NCI-H226 (cell line): Measurements from ENCODE around the gene FAM186B.
A peak's percentile ranks its signal among the peaks of the same experiment; 100 is the strongest.
"Not testable (repeated sequence)": the region's sequence is repeated elsewhere in the genome, so short reads cannot be mapped to it uniquely, and the experiment has no call there.

Experiments
- DNase-seq: peaks from one replicate; pipeline ENCODE4 v3.0.0-alpha.2; 2015

Gene FAM186B

DNA sequence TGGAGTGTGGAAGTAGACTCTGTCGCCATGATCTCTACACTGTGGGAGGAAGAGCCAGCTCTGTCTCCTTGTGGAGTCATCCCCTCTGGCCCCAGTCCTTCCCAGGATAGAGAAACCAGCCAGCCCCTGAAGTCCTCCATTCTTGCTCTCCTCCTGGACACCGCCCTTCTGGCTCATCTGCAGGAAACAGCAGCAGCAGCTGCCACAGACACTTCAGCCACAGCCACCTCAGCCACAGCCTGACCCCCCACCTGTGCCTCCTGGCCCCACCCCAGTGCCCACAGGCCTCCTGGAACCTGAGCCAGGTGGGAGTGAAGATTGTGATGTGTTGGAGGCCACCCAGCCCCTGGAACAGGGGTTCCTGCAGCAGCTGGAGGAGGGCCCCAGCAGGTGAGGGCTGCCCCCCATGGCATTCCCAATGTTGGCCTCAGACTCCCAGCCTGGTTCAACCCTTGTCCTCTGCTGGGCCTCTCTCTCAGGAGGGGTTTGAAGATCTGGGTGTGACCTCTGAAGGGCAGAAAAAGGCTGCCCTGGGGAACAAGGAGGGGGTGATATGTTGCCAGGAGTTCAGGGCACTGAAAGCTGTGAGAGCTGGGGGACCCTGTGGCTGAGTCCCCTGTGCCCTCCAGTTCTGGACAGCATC is 28.4 kb upstream of the FAM186B start:
- no peak for DNase-seq

DNA sequence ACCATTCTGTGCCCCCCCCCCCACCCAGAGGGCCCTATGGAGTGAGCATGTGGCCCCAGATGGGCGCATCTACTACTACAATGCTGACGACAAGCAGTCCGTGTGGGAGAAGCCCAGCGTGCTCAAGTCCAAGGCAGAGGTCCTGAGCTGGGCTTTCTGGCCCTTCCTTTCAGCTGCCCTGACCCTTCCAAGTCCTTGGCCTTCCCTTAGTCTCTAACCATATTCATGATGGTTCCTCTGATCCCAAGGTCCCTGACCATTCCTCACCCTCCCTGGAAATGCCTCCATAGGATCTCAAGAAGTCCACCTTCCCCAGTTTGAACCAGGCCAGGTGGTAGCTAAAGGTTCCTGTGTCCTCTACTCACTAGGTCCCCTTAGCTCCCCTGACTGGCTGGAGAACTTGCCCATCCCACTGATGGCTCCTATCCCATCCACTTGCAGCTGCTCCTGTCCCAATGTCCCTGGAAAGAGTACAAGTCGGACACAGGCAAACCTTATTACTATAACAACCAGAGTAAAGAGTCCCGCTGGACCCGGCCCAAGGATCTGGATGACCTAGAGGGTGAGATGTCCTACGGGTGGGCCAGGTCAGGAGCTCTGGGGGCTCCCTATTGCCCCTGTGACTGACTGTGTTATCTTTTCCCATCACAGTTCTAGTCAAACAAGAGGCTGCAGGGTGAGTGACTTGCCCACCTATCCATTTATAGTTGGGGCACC is 27.7 kb upstream of the FAM186B start:
- DNase-seq, result no peak

DNA sequence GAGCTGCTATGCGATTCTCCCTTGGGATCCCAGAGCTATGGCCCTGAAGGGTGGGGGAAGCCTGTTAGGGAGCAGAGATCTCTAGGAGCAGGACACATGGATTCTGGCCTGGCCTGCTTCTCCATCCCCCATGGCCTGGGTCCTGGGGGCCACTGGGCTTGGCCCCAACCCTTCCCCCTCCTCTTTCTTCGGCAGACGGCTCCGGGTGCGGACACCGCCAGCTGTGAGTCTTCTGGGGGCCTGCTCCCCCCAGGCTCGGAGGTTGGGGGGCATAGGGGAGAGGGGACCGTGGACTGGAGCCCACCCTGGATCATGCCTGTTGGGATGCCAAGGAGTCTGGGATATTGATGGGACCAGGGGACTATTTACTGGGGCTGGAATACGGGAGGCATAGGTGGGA is 27.0 kb upstream of the FAM186B start:
- no peak for DNase-seq

DNA sequence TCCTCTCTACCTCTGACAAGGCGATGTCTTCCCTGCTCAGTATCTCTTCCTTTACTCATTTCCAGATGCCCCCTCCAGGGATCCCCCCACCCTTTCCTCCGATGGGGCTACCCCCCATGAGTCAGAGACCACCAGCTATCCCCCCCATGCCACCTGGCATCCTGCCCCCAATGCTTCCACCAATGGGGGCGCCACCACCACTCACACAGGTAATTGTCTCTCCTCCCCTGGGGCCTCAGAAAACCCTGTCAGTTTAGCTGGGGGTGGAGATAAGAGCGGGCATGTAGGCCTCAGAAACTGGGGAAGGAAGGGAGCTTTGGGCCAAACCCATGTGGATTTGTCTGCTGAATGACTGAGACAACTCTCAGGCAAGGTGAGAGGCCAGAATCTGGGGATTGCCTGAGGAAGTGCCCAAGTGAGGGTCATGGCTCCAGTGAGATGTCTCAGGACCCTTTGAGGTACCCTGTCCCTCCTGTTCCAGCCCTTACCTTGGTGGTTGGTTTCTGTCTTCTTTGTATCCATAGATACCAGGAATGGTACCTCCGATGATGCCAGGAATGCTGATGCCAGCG is 26.0 kb upstream of the FAM186B start:
- DNase-seq, result no peak

DNA sequence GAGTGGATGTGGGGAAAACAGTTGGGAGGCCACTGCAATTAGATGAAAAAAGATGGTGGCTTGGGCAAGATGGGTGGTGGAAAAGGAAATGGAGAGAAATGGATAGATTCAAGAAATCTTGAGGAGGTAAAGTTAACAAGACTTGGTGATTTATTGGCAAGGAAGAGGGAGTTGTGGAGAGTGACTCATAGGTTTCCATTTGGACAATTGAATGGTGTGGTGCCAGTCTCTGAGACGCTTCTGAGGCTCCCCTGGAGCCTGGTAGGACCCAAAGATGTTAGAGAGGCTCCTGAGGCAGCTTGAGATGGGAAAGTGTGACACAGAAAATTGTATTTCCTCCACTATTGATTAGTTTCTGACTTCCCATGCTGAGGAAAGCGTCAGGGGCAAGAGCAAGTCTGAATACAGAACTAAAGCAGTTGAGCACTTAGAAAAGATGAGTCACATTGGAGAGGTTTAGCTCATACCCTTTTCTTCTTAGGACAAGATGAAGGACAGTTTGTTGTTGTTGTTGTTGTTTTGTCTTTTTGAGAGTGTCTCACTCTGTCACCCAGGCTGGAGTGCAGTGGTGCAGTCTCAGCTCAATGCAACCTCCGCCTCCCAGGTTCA is 22.4 kb upstream of the FAM186B start:
- DNase-seq, result peak; percentile 67

DNA sequence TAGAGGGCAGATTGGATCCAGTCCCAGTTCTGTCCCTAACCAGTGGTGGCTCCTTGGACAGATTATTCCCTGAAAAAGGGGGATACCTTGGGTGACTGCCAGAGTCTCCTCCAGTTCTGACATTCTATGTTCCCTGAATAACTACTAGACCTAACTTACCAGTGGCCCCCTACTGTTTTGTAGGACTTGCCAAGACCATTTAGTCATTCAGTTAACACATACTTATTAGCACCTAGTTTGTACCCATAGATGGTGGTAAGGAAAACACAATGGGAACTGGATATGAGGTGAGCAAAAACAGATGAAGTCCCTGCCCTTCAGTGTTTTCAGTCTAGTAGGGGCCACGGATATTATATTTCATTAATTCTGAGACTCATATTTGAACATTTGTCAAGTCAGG is 21.4 kb upstream of the FAM186B start:
- DNase-seq, result no peak

DNA sequence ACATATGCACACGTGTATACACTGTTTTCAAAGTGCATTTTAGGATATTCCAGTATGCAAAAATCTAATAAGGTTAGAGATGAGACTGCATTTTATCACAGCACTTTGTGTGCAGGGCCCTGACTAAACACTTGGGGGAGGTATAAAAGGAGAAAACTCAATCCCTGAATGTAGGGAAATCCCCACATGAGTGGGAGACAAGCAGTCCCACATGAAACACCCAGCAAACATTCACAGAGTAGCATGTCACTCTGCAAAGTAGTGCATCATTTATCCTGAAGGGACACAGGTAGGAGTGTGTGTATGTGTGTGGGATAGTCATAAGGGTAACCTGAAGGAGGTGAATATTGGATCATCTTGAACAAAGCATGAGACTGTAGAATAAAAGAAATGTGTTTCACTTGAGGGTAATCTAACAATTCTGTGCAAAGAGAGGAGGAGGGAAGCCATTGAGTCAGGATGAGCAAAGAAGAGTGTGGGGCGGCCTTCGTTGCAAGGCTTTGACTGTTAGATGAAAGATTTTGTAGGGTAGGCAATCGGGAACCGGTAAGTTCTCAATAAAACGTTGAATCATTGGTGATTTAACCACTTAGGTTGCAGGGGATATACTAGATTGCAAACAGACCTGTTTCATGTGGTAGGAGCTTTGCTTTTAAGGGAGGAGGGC is 20.9 kb upstream of the FAM186B start:
- peak; percentile 66 for DNase-seq

DNA sequence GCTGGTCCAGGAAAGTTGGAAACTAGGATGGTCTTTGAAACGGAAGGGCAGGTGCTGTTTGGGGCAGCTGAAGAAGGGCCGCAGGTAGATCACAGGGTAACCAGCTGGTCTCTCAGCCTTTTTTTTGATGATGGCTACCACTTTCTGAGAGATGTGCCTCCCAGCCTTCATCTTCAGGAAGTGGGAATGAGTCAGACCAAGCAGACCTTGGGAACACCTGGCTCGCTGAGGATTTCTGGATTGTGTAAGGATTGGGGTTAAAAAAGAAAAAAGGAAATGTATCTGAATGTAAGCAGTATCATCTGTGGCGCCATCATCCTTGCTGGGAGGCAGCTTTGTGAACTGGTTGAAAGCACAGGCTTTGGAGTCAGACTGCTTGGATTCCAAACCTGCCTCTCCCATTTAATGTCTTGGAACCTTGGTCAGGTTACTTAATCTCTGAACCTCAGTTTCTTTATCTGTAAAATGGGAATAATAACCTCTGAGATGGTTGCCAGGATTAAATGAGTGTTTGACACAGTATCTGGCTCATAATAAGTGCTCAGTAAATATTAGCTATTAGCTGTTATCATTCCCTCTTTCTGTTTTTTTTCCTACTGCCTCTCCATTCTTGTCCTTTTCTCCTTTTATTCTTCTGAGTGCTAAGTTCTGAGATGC is 19.6 kb upstream of the FAM186B start:
- peak; percentile 90 for DNase-seq

DNA sequence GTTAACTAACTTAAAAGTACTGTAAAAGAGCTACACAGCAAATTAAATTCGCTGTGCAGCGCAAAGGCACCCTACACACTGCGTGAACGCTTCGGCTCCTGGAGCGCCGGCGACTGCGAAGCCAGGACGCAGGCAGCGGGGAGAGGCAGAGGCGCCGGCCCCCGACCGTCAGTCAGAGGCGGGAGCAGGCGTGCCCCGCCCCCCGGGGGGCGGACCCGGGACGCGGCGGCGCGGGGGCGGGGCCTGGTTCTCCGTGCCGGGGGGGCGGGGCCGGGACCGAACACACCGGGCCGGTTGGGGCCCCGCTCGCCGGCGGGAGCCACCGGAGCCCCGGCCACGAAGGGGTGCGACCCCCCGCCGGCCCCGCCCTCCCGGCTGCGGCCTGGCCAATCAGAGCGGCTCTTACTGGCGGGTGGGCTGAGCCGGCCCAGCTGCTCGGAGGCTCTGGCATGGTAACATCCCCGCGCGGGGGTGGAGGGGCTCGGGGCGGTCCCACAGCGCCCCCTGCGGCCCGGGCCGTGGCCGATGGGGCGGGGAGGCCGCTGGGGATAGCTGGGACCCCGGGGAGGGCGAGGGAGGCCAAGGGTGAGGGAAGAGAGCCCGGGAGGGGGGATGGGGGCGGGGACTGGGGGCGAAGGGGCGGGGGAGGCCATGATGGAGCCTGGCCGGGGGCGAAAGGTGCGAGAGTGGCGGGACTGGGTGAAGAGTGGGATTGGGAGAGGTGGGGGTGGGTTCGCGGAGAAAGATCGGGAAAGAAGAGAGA is 17.9 kb upstream of the FAM186B start, which contains the start of gene PRPF40B:
PRPF40B (plus strand) TSS at position 420 of the 763 bp plus-strand sequence; CDS start at position 450, 30 bp downstream.
- peak; percentile 71 for DNase-seq

DNA sequence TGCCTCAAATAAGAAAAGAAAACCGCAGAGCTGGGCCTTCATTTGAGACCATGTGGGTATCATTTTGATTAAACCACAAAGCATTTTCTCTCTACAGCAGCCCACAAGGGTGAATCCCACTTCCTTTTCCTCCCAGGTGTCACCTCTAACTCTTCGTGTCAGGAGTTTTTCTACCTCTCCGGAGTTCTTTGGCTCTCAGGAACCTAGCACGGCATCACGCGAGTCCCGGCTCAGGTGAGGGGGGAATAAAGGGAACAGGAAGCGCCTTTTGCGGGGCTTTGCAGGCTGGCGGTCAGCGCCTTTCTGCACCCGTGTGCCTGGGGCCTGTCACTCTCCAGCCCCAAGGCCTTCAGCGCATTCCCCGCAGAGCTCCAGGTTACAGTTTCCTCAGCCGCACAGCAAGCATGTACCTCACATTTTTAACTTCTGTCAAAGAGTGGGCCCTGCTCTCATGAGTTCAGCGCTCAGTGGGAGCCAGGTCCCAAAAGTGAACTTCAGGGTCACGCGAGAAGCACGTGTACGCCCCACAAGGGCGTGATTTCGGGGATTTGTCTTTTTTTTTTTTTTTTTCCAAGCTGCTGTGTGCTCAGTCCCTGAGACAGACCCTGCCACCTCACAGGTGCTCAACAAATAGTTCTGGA is 17.2 kb upstream of the FAM186B start:
- no peak for DNase-seq

DNA sequence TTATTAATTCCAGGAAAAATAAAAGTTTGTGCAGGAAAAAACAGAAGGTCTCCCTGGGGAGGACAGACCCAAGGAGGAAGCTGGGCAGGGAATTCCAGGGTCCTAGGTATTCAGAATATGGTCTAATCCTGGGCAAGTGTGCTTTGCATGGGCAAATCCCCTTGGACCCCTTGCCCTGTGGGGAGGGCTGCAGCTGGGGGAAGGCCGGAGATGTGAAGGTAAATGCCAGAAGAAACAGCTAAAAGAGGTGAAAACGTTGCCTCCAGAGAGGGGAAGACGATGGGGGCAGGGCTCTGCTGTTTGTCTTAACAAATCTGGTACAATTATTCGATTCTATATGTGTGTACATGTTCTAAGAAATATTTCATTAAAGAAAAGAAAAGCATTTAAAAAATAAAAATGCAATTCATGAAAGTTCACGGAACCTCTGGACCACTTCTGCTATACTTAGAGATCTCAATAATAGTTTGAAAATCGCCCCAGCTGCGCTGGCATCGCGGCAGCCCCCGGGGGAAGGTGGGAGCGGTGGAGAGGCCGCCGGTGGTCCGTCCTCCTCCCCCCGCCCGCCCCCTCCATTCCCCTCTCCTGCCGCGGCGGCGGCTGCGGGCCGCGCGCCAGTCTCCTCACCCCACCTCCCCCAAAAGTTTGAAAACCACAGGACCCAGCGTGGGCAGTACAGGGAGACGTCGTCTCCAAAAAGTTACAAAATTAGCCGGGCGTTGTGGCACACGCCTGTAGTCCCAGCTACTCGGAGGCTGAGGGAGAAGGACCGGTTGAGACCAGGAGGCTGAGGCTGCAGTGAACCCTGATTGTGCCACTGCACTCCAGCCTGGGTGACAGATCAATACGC is 16.4 kb upstream of the FAM186B start:
- DNase-seq, result no peak

DNA sequence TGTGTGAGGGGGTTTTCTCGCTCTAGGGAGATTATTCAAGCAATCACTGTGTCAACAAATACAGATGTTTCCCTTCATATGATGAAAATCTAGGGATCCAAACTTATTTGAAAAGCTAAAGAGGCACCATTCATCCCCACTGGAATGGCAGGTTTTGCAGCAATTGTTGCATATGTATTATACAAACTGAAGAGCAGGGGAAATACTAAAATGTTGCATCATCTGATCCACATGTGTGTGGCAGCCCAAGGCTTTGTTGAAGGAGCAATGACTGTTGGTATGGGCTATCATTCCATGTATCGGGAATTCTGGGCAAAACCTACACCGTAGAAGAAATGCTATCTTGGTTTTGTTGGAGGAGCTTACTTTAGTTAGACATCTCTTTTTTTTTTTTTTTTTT is 13.8 kb upstream of the FAM186B start:
- no peak for DNase-seq

DNA sequence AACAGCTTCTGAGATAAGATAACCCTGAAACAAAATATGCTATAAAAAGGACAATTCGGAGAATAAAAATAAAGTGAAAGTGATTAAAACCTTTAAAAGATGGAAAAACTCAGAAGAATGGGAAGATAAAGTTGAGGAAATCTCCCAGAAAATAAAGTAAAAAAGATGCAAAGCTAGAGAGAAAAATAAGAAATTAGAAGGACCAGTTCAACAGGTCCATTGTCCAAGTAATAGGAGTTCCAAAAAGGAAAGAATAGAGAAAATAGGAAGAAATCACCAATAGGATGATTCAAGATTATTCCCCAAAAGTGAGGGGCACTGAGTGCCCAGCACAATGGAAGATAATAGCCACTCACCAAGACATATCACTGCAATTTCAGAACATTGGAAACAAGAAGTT is 13.1 kb upstream of the FAM186B start:
- DNase-seq, result no peak

DNA sequence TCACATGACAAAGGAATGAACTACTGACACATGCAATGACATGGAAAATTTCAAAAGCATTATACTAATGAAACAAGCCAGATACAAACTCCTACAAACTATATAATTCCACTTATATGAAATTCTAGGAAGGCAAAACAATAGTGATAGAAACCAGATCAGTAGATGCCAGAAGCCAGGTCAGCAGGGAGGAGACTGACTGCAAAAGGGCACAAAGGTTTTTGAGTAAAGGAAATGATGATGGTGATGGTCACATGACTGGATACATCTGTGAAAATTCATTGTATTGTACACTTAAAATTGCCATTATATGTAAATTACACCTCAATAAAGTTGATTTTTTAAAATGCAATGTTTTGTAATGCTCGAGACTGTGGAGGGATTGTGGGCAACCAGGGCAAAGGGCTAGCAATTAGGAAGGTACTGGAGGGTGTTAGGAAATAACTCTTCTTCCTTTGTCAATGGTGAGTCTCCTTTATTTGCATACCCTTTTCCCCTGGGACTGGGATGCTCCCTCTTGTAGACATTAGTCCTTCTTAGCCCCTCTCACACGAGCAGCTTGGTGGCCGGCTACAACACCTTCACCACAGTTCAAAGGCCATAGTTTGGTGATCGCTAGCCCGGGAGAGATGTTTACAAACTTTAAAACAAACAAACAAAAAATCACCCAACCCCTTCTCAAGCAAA is 11.2 kb upstream of the FAM186B start:
- DNase-seq, result no peak

DNA sequence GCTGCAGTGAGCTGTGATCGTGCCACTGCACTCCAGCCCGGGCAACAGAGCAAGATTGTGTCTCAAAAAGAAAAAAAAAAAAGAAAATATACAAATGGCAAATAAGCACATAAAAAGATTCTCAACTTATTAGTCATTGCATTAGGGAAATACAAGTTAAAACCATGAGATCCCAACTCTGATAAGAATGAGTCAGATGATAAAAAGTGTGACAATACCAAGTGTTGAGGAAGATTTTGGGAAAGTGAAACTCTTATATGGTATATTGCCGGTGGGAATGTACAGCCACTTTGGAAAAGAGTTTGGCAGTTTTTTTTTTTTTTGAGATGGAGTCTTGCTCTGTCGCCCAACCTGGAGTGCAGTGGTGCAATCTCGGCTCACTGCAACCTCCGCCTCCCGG is 10.3 kb upstream of the FAM186B start:
- DNase-seq, result peak; percentile 31

DNA sequence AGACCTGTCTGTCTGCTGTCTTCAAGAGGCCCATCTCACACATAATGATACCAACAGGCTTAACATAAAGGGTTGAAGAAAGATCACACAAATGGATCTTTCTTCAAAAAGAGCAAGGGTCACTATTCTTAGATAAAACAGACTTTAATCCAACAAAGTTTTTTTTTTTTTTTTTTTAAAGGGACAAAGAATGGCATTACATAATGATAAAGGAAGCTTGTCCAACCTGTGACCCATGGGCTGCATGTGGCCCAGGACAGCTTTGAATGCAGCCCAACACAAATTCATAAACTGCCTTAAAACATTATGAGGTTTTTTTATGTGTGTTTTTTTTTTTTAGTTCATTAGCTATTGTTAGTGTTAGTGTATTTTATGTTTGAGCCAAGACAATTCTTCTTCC is 6.8 kb upstream of the FAM186B start:
- no peak for DNase-seq

DNA sequence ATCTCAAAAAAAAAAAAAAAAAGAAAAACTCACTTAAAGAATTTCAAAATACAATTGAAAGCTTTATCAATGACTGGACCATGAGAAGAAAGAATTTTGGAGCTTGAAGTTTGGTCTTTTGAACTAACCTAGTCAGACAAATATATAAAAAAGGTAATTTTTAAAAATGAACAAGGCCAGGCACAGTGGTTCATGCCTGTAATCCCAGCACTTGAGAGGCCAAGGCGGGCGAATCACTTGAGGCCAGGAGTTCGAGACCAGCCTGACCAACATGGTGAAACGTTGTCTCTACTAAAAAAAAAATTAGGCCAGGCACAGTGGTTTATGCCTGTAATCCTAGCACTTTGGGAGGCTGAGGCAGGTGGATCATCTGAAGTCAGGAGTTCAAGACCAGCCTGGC is 5.3 kb upstream of the FAM186B start:
- DNase-seq, result not testable (repeated sequence)

DNA sequence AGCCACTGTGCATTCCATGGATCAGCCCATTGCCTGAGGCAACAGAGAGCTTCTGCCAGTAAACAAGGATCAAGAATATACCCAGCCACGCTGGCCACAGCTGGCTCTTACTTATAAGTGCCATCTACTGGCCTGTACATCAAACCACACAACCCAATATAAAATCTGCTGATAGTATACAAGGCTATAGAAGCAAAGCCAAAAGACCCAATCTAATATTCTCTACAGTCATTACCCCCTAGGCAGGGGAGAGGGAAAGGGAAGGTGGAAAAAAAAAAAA is 4.4 kb upstream of the FAM186B start:
- DNase-seq, result no peak

DNA sequence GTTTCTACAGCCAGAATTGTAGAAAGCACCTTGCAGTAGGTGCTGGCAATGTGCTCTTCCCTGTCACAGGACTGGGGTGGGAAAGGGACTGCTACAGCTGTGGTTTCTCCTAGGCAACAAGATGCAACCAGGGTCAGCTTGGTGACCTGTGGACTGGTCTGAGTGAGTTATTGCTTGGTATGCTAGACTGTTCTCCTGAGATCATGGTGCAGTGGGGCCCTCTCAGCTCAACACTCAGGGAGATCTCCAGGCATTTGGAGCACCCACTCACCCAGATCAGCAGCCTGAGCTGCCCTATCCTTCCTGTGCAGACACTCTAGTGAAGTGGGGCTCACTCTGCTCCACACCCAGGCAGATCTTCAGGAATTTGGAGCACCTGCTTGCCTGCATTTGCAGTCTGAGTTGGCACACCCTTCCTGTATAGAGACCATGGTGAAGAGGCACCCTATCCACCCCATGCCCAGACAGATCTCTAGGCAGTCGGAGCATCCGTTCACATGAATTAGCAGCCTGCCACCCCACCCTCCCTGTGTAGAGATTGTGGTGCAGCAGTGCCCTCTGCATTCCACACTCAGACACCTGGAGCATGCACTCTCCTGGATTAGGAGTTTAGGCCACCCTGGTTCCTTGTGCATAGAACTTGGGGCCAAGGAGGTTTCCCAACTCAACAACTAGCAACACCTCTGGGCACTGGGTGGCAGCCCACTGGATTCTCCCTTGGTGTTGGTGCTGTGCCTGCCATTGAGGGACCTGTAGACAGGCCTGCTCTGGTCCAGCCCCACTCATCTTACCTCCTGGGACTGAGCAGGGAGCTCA is 3.8 kb upstream of the FAM186B start:
- DNase-seq, result no peak
